Astrocyte (in vitro differentiated cells and primary cell): ENCODE measurements around the gene SELENOF. TPM values are rescaled to one million over a fixed set of nuclear protein-coding genes. Genes with fewer than 3 reads are reported as not detected.

Experiments
- DNase-seq: peaks from one replicate; pipeline ENCODE4 v3.0.0-alpha.2; 2010; ENCODE audit warnings: low read depth
- FAIRE-seq: peaks from 2 replicates; lab custom pipeline; 2011; peaks lifted over from hg19 to GRCh38; lab: Jason Lieb, UNC
- H2AFZ ChIP-seq: 2 replicates; pipeline ENCODE4 v1.6.0; 2012; ENCODE audit warnings: low read depth, low read length, inconsistent platforms
- H3K27ac ChIP-seq: 2 replicates; pipeline ENCODE4 v1.5.1; 2011; ENCODE audit warnings: low read depth, low read length, inconsistent platforms
- H3K27me3 ChIP-seq: 2 replicates; pipeline ENCODE4 v1.6.0; 2011; ENCODE audit warnings: low read length, inconsistent platforms; ENCODE audit not compliant: insufficient read depth
- H3K36me3 ChIP-seq: 2 replicates; pipeline ENCODE4 v1.5.1; 2011; ENCODE audit warnings: low read length, inconsistent platforms; ENCODE audit not compliant: insufficient read depth
- H3K4me1 ChIP-seq: 2 replicates; pipeline ENCODE4 v1.5.1; 2011; ENCODE audit warnings: low read length, inconsistent platforms; ENCODE audit not compliant: insufficient read depth
- H3K4me2 ChIP-seq: 2 replicates; pipeline ENCODE4 v1.6.0; 2012; ENCODE audit warnings: low read length, inconsistent platforms
- H3K4me3 ChIP-seq: 2 replicates; pipeline ENCODE4 v1.5.1; 2011; ENCODE audit warnings: low read depth, mild to moderate bottlenecking, low read length, inconsistent platforms; ENCODE audit not compliant: insufficient read depth
- H3K79me2 ChIP-seq: 2 replicates; pipeline ENCODE4 v1.6.0; 2012; ENCODE audit warnings: mild to moderate bottlenecking, low read length, inconsistent platforms; ENCODE audit not compliant: insufficient read depth
- H3K9ac ChIP-seq: 2 replicates; pipeline ENCODE4 v1.6.0; 2012; ENCODE audit warnings: mild to moderate bottlenecking, low read length, inconsistent platforms
- H3K9me3 ChIP-seq: 2 replicates; pipeline ENCODE4 v1.5.1; 2012; ENCODE audit warnings: low read depth, mild to moderate bottlenecking, low read length, inconsistent platforms; ENCODE audit not compliant: insufficient read depth
- H4K20me1 ChIP-seq: 2 replicates; pipeline ENCODE4 v1.6.0; 2012; ENCODE audit warnings: low read length, inconsistent platforms; ENCODE audit not compliant: insufficient read depth
- H3K27ac Mint-ChIP-seq: one replicate; pipeline ENCODE4 v1.8.0; 2021; ENCODE audit warnings: mild to moderate bottlenecking, mixed read lengths; ENCODE audit not compliant: unreplicated experiment
- H3K27me3 Mint-ChIP-seq: one replicate; pipeline ENCODE4 v1.8.0; 2021; ENCODE audit warnings: low read depth, mixed read lengths; ENCODE audit not compliant: unreplicated experiment
- H3K36me3 Mint-ChIP-seq: one replicate; pipeline ENCODE4 v1.8.0; 2021; ENCODE audit warnings: low read depth, mixed read lengths; ENCODE audit not compliant: unreplicated experiment
- H3K4me1 Mint-ChIP-seq: one replicate; pipeline ENCODE4 v1.8.0; 2021; ENCODE audit warnings: low read depth, mixed read lengths; ENCODE audit not compliant: unreplicated experiment
- H3K4me3 Mint-ChIP-seq: one replicate; pipeline ENCODE4 v1.8.0; 2021; ENCODE audit warnings: mild to moderate bottlenecking, moderate library complexity, mixed read lengths; ENCODE audit not compliant: unreplicated experiment
- H3K9me3 Mint-ChIP-seq: one replicate; pipeline ENCODE4 v1.8.0; 2021; ENCODE audit warnings: mild to moderate bottlenecking, mixed read lengths; ENCODE audit not compliant: unreplicated experiment
- EZH2 ChIP-seq: IDR thresholded peaks from 2 replicates; pipeline ENCODE4 v1.6.1; 2012; ENCODE audit warnings: mild to moderate bottlenecking, low read length, inconsistent platforms; ENCODE audit not compliant: insufficient read depth
- total RNA-seq: library from RNA; stranded (reverse); gene quantifications from 2 replicates; pipeline ENCODE4 v1.2.1, GENCODE V29; 2021
- TF ChIP-seq, protein P1 (sequence below): IDR thresholded peaks from 2 replicates; pipeline ENCODE4 v1.5.1; 2011; ENCODE audit warnings: low read depth, mild to moderate bottlenecking, inconsistent platforms, low read length, moderate library complexity; ENCODE audit not compliant: insufficient read depth

SELENOF gene
- total RNA-seq, 1 donor from 2014 or later: 193 TPM

DNA sequence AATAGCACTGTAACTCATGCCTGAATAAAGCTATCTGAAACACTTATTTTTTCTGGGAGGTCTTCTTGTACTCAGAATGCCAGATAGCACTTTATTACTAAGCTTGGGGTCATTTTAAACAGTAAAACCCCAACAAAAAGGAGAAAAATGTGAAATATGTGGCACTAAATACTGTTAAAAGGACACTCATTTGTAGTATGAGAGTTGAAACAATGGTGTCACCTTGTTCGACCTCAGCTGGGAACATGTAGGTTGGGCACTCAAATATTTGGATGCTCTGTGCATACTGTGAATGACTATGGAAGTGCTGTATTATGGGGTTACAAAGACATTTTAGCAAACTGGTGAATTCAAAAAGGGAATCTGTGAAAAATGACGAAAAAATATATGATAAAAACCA is 53.9 kb downstream of the SELENOF start:
- FAIRE-seq: no peak

DNA sequence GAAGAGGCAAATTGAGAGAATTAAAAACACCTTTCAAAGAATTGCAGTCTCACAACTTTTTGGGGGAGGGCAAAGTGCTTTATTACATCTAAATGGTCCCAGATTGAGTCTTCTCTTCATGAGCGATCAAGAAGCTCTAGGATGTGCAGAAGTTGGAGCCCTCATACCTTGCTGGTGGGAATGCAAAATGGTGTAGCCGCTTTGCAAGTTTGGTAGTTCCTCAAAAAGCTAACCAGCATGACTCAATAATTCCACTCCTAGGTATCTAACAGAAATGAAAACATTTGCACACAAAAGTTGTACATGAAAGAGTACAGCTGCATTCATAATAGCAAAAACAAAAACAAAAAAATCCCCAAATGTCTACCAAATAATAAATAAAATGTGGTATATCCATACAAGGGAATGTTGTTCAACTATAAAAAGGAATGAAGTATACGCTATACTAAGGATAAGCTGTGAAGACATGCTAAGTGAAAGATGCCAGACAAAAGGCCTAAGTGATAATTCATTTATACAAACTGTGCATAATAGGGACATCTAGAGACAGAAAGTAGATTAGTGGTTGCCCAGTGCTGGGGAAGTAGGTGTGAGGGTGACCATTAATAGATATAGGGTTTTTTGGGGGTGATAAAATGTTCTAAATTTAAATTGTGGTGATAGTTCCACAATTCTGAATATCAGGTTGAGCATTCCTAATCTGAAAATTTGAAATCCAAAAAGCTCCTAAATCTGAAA is 55.2 kb downstream of the SELENOF start:
- H3K4me3 Mint-ChIP-seq: no peak overlapping the region
- no peak for FAIRE-seq

More for the DNA sequence above, 53.9 kb downstream of the SELENOF start:
- no peaks in the 10 kb centered on the region for H3K9me3 ChIP-seq
- no peak overlapping the region for H3K9ac ChIP-seq
- Mint-ChIP-seq H3K4me3 (no peak overlapping the region), H3K27ac (no peak overlapping the region), H3K4me1 (no peaks in the 10 kb centered on the region), H3K27me3 (no peaks in the 10 kb centered on the region), H3K36me3 (peaks cover 2% of the 10 kb centered on the region), H3K9me3 (no peaks in the 10 kb centered on the region)
- peaks cover 6% of the 10 kb centered on the region for H3K79me2 ChIP-seq
- H3K4me3 ChIP-seq: no peak overlapping the region
- peaks cover 1% of the 10 kb centered on the region for H4K20me1 ChIP-seq
- TF ChIP-seq, protein P1, sequence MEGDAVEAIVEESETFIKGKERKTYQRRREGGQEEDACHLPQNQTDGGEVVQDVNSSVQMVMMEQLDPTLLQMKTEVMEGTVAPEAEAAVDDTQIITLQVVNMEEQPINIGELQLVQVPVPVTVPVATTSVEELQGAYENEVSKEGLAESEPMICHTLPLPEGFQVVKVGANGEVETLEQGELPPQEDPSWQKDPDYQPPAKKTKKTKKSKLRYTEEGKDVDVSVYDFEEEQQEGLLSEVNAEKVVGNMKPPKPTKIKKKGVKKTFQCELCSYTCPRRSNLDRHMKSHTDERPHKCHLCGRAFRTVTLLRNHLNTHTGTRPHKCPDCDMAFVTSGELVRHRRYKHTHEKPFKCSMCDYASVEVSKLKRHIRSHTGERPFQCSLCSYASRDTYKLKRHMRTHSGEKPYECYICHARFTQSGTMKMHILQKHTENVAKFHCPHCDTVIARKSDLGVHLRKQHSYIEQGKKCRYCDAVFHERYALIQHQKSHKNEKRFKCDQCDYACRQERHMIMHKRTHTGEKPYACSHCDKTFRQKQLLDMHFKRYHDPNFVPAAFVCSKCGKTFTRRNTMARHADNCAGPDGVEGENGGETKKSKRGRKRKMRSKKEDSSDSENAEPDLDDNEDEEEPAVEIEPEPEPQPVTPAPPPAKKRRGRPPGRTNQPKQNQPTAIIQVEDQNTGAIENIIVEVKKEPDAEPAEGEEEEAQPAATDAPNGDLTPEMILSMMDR: no peak
- no peak for TF ChIP-seq EZH2
- no peak overlapping the region for H3K27ac ChIP-seq
- H3K4me2 ChIP-seq: no peak overlapping the region
- no peak for DNase-seq
- no peak overlapping the region for H2AFZ ChIP-seq
- no peaks in the 10 kb centered on the region for H3K4me1 ChIP-seq
- H3K36me3 ChIP-seq: peaks cover 6% of the 10 kb centered on the region
- no peaks in the 10 kb centered on the region for H3K27me3 ChIP-seq

More for the DNA sequence above, 55.2 kb downstream of the SELENOF start:
- H3K27ac ChIP-seq: no peak overlapping the region
- no peak overlapping the region for H3K27ac Mint-ChIP-seq
- no peak overlapping the region for H3K4me2 ChIP-seq
- H3K4me1 Mint-ChIP-seq: no peaks in the 10 kb centered on the region
- peaks cover 6% of the 10 kb centered on the region for H3K36me3 ChIP-seq
- H2AFZ ChIP-seq: no peak overlapping the region
- H3K4me3 ChIP-seq: no peak overlapping the region
- H3K36me3 Mint-ChIP-seq: peaks cover 2% of the 10 kb centered on the region
- H3K79me2 ChIP-seq: no peaks in the 10 kb centered on the region
- no peaks in the 10 kb centered on the region for H3K4me1 ChIP-seq
- TF ChIP-seq EZH2: no peak
- TF ChIP-seq, protein P1: no peak
- DNase-seq: no peak
- H3K27me3 Mint-ChIP-seq: no peaks in the 10 kb centered on the region
- no peaks in the 10 kb centered on the region for H3K9me3 Mint-ChIP-seq
- H3K27me3 ChIP-seq: no peaks in the 10 kb centered on the region
- no peaks in the 10 kb centered on the region for H3K9me3 ChIP-seq
- no peaks in the 10 kb centered on the region for H4K20me1 ChIP-seq
- no peak overlapping the region for H3K9ac ChIP-seq
